HL-60 (cell line): ENCODE results near the gene POLR2C.

Experiments used
- DNase-seq, 2 experiments: peaks; one replicate each; pipeline ENCODE4 v3.0.0-alpha.2; 2010 to 2020; ENCODE audit warnings: low read depth in 1 of 2, low spot score in 1 of 2
- H3K27ac ChIP-seq: fragments of 250-450 bp; sonication (Bioruptor Pico); replicated peaks from 2 replicates; pipeline ENCODE4 v1.5.1; 2020; ENCODE audit warnings: mild to moderate bottlenecking, moderate library complexity
- H3K27me3 ChIP-seq: fragments of 250-450 bp; sonication (Bioruptor Pico); 2 replicates; pipeline ENCODE4 v1.5.1; 2021; ENCODE audit warnings: mild to moderate bottlenecking, moderate library complexity; ENCODE audit not compliant: insufficient read depth, poor library complexity, severe bottlenecking
- H3K4me3 ChIP-seq: replicated peaks from 2 replicates; pipeline ENCODE4 v1.5.1; 2011; ENCODE audit warnings: mild to moderate bottlenecking, control low read depth, low read length; ENCODE audit not compliant: insufficient read depth
- CTCF ChIP-seq: IDR thresholded peaks from one replicate; pipeline ENCODE4 v1.5.1; 2011; ENCODE audit warnings: low read length, control low read depth, inconsistent platforms; ENCODE audit not compliant: insufficient read depth
- GABPA ChIP-seq: IDR thresholded peaks from 2 replicates; pipeline ENCODE4 v1.6.1; 2012; ENCODE audit warnings: low read depth
- POLR2AphosphoS5 ChIP-seq: IDR thresholded peaks from 2 replicates; pipeline ENCODE4 v1.6.1; 2012; ENCODE audit warnings: low read depth
- SPI1 ChIP-seq: IDR thresholded peaks from 2 replicates; pipeline ENCODE4 v1.6.1; 2012; ENCODE audit warnings: low read depth, mild to moderate bottlenecking, borderline replicate concordance
- TF ChIP-seq, protein P1 (sequence below): IDR thresholded peaks from 2 replicates; pipeline ENCODE4 v1.6.1; 2012; ENCODE audit warnings: low read depth; ENCODE audit not compliant: insufficient replicate concordance

Gene POLR2C

DNA sequence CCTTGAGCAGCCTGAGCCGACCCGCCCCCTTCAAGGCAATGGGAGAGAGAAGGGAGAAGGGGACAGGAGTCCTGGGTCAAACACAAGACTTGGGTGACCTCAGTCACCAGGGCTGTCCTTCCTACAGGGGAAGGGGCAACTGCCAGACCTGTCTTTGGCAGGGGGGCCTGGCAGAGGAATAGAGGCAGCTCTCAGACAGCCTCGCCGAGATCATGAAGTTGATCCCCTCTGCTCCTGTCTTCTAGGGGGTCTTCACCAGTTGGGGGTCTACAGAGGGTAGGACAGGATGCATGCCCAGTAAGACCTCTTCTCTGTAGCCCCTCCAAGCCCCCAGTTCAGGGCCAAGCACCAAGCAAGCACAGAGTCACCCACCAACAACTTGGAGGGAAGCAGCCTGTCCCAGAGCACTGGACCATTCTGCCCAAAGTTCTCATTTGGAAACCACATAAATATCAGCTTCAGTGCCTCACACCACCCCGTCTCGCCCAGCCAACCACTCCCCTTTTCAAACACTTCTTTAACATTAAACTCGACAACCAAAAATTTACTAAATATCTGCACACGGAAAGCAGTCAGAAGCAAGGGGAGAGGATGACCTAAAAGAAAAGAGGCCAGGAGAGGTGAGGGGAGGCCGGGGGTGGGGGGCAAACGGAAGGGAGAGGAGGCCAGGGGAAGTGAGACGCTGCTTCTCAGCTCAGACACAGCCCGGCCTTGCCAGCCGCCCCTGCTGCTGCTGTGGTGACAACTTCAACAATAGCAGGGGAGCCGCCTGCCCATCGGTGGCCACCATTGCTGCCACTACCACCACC is 16.1 kb downstream of the POLR2C start:
- TF ChIP-seq, protein P1, sequence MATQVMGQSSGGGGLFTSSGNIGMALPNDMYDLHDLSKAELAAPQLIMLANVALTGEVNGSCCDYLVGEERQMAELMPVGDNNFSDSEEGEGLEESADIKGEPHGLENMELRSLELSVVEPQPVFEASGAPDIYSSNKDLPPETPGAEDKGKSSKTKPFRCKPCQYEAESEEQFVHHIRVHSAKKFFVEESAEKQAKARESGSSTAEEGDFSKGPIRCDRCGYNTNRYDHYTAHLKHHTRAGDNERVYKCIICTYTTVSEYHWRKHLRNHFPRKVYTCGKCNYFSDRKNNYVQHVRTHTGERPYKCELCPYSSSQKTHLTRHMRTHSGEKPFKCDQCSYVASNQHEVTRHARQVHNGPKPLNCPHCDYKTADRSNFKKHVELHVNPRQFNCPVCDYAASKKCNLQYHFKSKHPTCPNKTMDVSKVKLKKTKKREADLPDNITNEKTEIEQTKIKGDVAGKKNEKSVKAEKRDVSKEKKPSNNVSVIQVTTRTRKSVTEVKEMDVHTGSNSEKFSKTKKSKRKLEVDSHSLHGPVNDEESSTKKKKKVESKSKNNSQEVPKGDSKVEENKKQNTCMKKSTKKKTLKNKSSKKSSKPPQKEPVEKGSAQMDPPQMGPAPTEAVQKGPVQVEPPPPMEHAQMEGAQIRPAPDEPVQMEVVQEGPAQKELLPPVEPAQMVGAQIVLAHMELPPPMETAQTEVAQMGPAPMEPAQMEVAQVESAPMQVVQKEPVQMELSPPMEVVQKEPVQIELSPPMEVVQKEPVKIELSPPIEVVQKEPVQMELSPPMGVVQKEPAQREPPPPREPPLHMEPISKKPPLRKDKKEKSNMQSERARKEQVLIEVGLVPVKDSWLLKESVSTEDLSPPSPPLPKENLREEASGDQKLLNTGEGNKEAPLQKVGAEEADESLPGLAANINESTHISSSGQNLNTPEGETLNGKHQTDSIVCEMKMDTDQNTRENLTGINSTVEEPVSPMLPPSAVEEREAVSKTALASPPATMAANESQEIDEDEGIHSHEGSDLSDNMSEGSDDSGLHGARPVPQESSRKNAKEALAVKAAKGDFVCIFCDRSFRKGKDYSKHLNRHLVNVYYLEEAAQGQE: no peak
- no peak for TF ChIP-seq CTCF
- no peak overlapping the region for H3K27ac ChIP-seq
- DNase-seq: no peak
- H3K4me3 ChIP-seq: no peak overlapping the region
- peaks cover 8% of the 10 kb centered on the region for H3K27me3 ChIP-seq

DNA sequence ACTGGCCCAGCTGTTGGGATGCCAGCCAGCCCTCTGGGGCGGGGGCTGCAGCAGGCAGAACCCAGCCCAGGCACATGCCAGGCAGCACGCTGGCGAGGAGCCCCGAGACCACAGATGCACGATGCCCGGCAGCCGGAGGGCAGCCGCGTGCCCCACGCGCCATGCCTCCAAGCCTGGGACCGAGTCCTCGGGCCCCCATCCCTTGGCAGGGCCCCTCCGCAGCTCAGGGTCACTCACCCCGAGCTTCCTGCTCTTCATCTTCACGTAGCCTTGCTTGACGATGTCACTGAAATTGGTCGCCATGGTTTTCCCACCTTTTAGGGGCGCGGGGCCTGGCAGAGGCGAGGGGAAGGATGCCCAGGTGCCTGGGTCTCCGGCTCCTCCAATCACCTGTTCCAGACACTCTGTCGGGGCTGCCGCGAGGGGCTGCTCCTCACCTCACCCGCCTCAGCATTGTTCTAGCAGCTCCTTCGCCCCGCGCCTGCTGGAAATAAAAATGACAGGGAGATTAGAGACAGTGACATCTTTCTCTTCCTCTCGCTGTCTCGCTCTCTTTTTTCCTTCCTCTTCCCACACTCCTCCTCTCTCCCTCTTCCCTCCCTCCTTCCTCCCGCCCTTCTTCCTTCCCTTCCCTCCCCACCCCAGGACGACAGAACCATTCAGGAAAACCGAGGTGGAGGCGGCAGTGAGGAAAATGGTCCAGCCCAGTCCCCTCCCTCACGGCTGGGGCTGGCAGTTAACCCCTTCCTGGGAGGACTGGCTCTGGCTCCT is 16.9 kb downstream of the POLR2C start:
- TF ChIP-seq POLR2AphosphoS5: no peak
- no peak for TF ChIP-seq SPI1
- TF ChIP-seq, protein P1: no peak
- no peak for TF ChIP-seq GABPA
- TF ChIP-seq CTCF: no peak
- peaks cover 8% of the 10 kb centered on the region for H3K27me3 ChIP-seq
- no peak for DNase-seq
- no peak overlapping the region for H3K4me3 ChIP-seq
- H3K27ac ChIP-seq: no peak overlapping the region

- TF ChIP-seq GABPA: no peak
- TF ChIP-seq SPI1: no peak
- TF ChIP-seq, protein P1: no peak
- no peak for TF ChIP-seq POLR2AphosphoS5
- TF ChIP-seq CTCF: no peak
- Histone ChIP-seq H3K4me3 (no peak overlapping the region), H3K27ac (no peak overlapping the region), H3K27me3 (peaks cover 8% of the 10 kb centered on the region)
- DNase-seq: no peak
These were observed 17.7 kb downstream of the POLR2C start for GRCh38 chr16:57479976-57480753.
